Measurements from ENCODE around the gene DHRS7B.

DNA sequence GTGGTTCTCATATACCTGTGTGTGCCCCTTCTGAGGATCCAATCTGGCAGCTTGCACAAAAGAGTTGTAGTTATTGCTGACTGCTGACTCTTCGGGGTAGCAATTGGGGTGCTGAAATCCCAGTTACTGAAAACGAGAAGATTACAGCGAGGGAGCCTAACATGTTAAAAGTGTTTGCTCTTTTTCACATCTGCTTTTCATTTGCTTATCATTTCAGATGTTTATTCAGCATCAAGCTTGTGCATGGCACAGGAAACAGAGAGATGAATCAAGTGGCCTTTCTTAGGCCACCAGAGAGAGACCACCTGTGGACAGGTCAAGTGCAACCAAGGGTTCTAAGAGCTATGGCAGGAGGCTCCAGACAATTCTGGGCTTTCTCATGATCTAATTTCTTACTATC, 16.9 kb downstream of the DHRS7B start:
- TF ChIP-seq BHLHE40 (IDR thresholded peaks at IDR 0.05; ENCODE audit: borderline replicate concordance) (no peak), ELF4 (IDR thresholded peaks at IDR 0.05) (no peak), NFRKB (IDR thresholded peaks at IDR 0.05) (no peak), ZNF384 (IDR thresholded peaks at IDR 0.05) (no peak), FOXM1 (IDR thresholded peaks at IDR 0.05; ENCODE audit: borderline replicate concordance) (no peak), FOXK2 (IDR thresholded peaks at IDR 0.05) (no peak), HDGF (IDR thresholded peaks at IDR 0.05; ENCODE audit: borderline replicate concordance) (no peak), SP1 (IDR thresholded peaks at IDR 0.05) (no peak), TARDBP (IDR thresholded peaks at IDR 0.05) (no peak), L3MBTL2 (conservative IDR thresholded peaks at IDR 0.05) (no peak), LEF1 (IDR thresholded peaks at IDR 0.05; ENCODE audit: borderline replicate concordance) (no peak)

Data from HEK293T (cell line).